CD4-positive, alpha-beta memory T cell (primary cell): ENCODE results near the gene DENND11. TPM values are rescaled to one million over a fixed set of nuclear protein-coding genes. Genes with fewer than 3 reads are reported as not detected.
"Not testable (repeated sequence)": the region's sequence is repeated elsewhere in the genome, so short reads cannot be mapped to it uniquely, and the experiment has no call there.

ENCODE experiments used
- CTCF ChIA-PET: fragments of 350-600 bp; sonication (Branson Sonifier 250); formaldehyde crosslinking; loops from one replicate; lab custom pipeline; 2021; ENCODE audit warnings: inconsistent platforms; ENCODE audit not compliant: partially characterized antibody; lab: Charles Lee
- POLR2A ChIA-PET: fragments of 350-600 bp; sonication (Branson Sonifier 250); formaldehyde crosslinking; loops from one replicate; lab custom pipeline; 2021; ENCODE audit not compliant: partially characterized antibody; lab: Charles Lee
- DNase-seq, 5 donors: peaks; one replicate each; pipeline versions ENCODE4 v3.0.0 to v3.0.0-alpha.2; 2020 to 2022; ENCODE audit warnings: mixed read lengths in 1 of 5
- H3K27ac ChIP-seq: one replicate; pipeline ENCODE4 v1.7.0; 2013; ENCODE audit warnings: low read depth, low read length
- H3K27me3 ChIP-seq: 2 replicates; pipeline ENCODE4 v1.7.0; 2013; ENCODE audit warnings: mild to moderate bottlenecking, low read length, moderate library complexity; ENCODE audit not compliant: insufficient read depth
- H3K36me3 ChIP-seq: 2 replicates; pipeline ENCODE4 v1.7.0; 2013; ENCODE audit warnings: mild to moderate bottlenecking, low read length, moderate library complexity; ENCODE audit not compliant: insufficient read depth
- H3K4me1 ChIP-seq: 2 replicates; pipeline ENCODE4 v1.7.0; 2013; ENCODE audit warnings: mild to moderate bottlenecking, low read length, moderate library complexity; ENCODE audit not compliant: insufficient read depth
- H3K4me3 ChIP-seq, 2 donors: one replicate each; pipeline ENCODE4 v1.7.0; 2013; ENCODE audit warnings: low read length in 2 of 2, mild to moderate bottlenecking in 1 of 2
- H3K9me3 ChIP-seq, 2 donors: one replicate each; pipeline ENCODE4 v1.7.0; 2013; ENCODE audit warnings: low read length in 2 of 2, control low read depth in 1 of 2; ENCODE audit not compliant: control insufficient read depth in 1 of 2
- H3K27ac Mint-ChIP-seq, 7 donors: one replicate each; pipeline ENCODE4 v1.8.0; 2020 to 2021; ENCODE audit warnings: mixed read lengths in 7 of 7, mild to moderate bottlenecking in 6 of 7, inconsistent platforms in 3 of 7, moderate library complexity in 3 of 7
- H3K27me3 Mint-ChIP-seq, 2 donors: one replicate each; pipeline ENCODE4 v1.8.0; 2020 to 2021; ENCODE audit warnings: mixed read lengths in 2 of 2
- H3K36me3 Mint-ChIP-seq, 2 donors: one replicate each; pipeline ENCODE4 v1.8.0; 2020 to 2021; ENCODE audit warnings: mixed read lengths in 2 of 2, inconsistent platforms in 1 of 2, mild to moderate bottlenecking in 1 of 2
- H3K4me1 Mint-ChIP-seq, 4 donors: one replicate each; pipeline ENCODE4 v1.8.0; 2020 to 2021; ENCODE audit warnings: mixed read lengths in 4 of 4, mild to moderate bottlenecking in 1 of 4
- H3K4me3 Mint-ChIP-seq, 8 donors: one replicate each; pipeline ENCODE4 v1.8.0; 2020 to 2021; ENCODE audit warnings: mixed read lengths in 8 of 8, mild to moderate bottlenecking in 7 of 8, moderate library complexity in 6 of 8, inconsistent platforms in 3 of 8
- H3K9me3 Mint-ChIP-seq, 8 donors: one replicate each; pipeline ENCODE4 v1.8.0; 2020 to 2021; ENCODE audit warnings: mixed read lengths in 8 of 8, mild to moderate bottlenecking in 5 of 8, inconsistent platforms in 3 of 8, moderate library complexity in 1 of 8
- intact Hi-C: fragments of 100-400 bp; cut with micrococcal nuclease; formaldehyde crosslinking; loops from one replicate; pipeline ENCODE4 v1.15.1; 2023
- polyA plus RNA-seq, 2 donors: library from polyadenylated mRNA; unstranded; fragments of 300-500 nt; fragmentation: Illumina TruSeq; gene quantifications; one replicate each; pipeline ENCODE4 v1.2.3, GENCODE V29; 2021
- total RNA-seq, 2 experiments: library from RNA; stranded (reverse); gene quantifications; one replicate each; pipeline ENCODE4 v1.2.3, GENCODE V29; 2021

Gene DENND11
- total and polyA plus RNA-seq, 4 experiments from 2014 or later, result 5.0 to 62.9 (median 38.7) TPM

DNA sequence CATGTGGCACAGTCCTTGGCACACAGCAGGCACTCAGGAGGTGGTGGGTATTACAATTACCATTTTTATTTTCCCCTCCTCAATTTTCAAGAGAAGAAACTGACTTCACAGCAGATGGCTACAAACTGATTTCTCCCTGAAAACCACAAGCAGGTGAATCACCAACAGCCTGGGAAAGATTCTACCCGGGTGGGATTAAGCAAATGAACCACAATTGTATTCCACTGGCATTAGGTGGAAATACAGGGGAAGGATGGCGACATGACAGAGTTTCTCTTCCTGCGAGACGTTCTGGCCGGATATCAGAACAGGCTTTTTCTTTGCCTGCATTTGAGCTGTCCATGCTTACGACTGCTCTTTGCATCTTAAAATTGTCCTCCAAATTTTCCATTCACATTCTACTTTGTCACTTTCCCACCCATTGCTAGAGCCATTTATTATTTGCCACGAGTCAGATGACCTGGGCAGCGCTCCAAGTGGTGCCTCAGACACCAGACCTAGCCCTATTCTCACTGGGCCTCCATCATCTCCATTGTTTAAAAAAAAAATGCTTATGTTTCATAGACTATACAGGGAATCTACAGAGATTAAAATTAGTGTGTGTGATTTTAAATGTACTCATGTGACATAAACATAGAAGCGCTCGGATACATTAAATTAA is 4.6 kb downstream of the DENND11 start:
- POLR2A ChIA-PET, result no interaction called here
- H3K27ac Mint-ChIP-seq, result no peak overlapping the region
- intact Hi-C loops, result no loop called here

GRCh38 chr7:141696348-141696747 is 5.6 kb downstream of the DENND11 start:
- no peaks in the 10 kb centered on the region for H3K36me3 ChIP-seq
- H3K27ac ChIP-seq, result no peak overlapping the region
- Mint-ChIP-seq H3K9me3 (peaks cover 0 to 2% (median 0%) of the 10 kb centered on the region in 8 donors), H3K27me3 (no peaks in the 10 kb centered on the region), H3K36me3 (peaks cover 9 to 19% of the 10 kb centered on the region in 2 donors), H3K27ac (peak overlapping the region in 3 of 7 donors; percentile 22 to 57 (median 30)), H3K4me1 (peaks cover 63 to 78% (median 71%) of the 10 kb centered on the region in 4 donors), H3K4me3 (no peak overlapping the region)
- intact Hi-C loops, result no loop called here
- ChIA-PET POLR2A (interaction anchor here (1.4 kb wide), 1 partner anchor 42 kb away, joined by 9 read pairs; the partner anchor contains the start of gene SSBP1), CTCF (no interaction called here)
- H3K9me3 ChIP-seq, result no peaks in the 10 kb centered on the region
- peaks cover 41% of the 10 kb centered on the region for H3K4me1 ChIP-seq
- no peaks in the 10 kb centered on the region for H3K27me3 ChIP-seq
- DNase-seq, result no peak
- no peak overlapping the region for H3K4me3 ChIP-seq

More for the DNA sequence above, 4.6 kb downstream of the DENND11 start:
- no peaks in the 10 kb centered on the region for H3K36me3 ChIP-seq
- peaks cover 9 to 19% of the 10 kb centered on the region in 2 donors for H3K36me3 Mint-ChIP-seq
- no peaks in the 10 kb centered on the region for H3K9me3 ChIP-seq
- no peaks in the 10 kb centered on the region for H3K27me3 Mint-ChIP-seq
- no peak overlapping the region for H3K4me3 Mint-ChIP-seq
- no peak for DNase-seq
- no peak overlapping the region for H3K27ac ChIP-seq
- H3K4me3 ChIP-seq, result no peak overlapping the region
- peaks cover 0 to 2% (median 0%) of the 10 kb centered on the region in 8 donors for H3K9me3 Mint-ChIP-seq
- no peaks in the 10 kb centered on the region for H3K27me3 ChIP-seq
- H3K4me1 Mint-ChIP-seq, result peaks cover 59 to 79% (median 68%) of the 10 kb centered on the region in 4 donors
- H3K4me1 ChIP-seq, result peaks cover 41% of the 10 kb centered on the region
- CTCF ChIA-PET, result interaction anchor here (6.5 kb wide), 1 partner anchor 38 kb away, joined by 67 read pairs; the partner anchor contains the start of gene SSBP1

- peaks cover 61 to 75% (median 70%) of the 10 kb centered on the region in 4 donors for H3K4me1 Mint-ChIP-seq
- ChIA-PET POLR2A (interaction anchor here (1.4 kb wide), 1 partner anchor 42 kb away, joined by 9 read pairs; the partner anchor contains the start of gene SSBP1), CTCF (no interaction called here)
- Histone ChIP-seq H3K4me3 (no peak overlapping the region), H3K4me1 (peaks cover 38% of the 10 kb centered on the region), H3K27ac (no peak overlapping the region), H3K36me3 (no peaks in the 10 kb centered on the region), H3K9me3 (no peaks in the 10 kb centered on the region), H3K27me3 (no peaks in the 10 kb centered on the region)
- no peaks in the 10 kb centered on the region for H3K27me3 Mint-ChIP-seq
- peak overlapping the region in 1 of 7 donors; percentile 43 for H3K27ac Mint-ChIP-seq
- H3K4me3 Mint-ChIP-seq, result no peak overlapping the region
- intact Hi-C loops, result no loop called here
- H3K9me3 Mint-ChIP-seq, result peaks cover 0 to 2% (median 0%) of the 10 kb centered on the region in 8 donors
- H3K36me3 Mint-ChIP-seq, result peaks cover 9 to 16% of the 10 kb centered on the region in 2 donors
- no peak for DNase-seq
These were observed 6.1 kb downstream of the DENND11 start for GRCh38 chr7:141695803-141696289.

DNA sequence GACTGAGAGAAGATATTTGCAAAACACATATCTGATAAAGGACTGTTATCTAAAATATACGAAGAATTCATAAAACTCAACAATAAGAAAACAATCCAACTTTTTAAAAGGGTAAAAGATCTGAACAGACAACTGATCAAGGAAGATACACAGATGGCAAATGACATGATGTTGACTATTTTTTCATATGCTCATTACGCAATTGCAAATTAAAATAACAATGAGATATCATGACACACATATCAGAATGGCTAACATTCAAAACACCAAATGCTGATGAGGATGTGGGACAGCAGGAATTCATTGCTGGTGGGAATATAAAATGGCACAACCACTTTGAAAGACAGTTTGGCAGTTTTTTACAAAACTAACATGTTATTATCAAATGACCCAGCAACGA is 8.9 kb downstream of the DENND11 start:
- no peaks in the 10 kb centered on the region for H3K36me3 ChIP-seq
- H3K27me3 Mint-ChIP-seq, result no peaks in the 10 kb centered on the region
- no peak overlapping the region for H3K27ac ChIP-seq
- CTCF ChIA-PET, result no interaction called here
- POLR2A ChIA-PET, result no interaction called here
- H3K9me3 ChIP-seq, result no peaks in the 10 kb centered on the region
- H3K4me3 Mint-ChIP-seq, result no peak overlapping the region
- intact Hi-C loops, result no loop called here
- H3K27ac Mint-ChIP-seq, result no peak overlapping the region
- H3K4me1 Mint-ChIP-seq, result peaks cover 42 to 62% (median 51%) of the 10 kb centered on the region in 4 donors
- no peaks in the 10 kb centered on the region for H3K27me3 ChIP-seq
- no peak for DNase-seq
- H3K36me3 Mint-ChIP-seq, result peaks cover 14 to 16% of the 10 kb centered on the region in 2 donors
- H3K4me1 ChIP-seq, result peaks cover 12% of the 10 kb centered on the region
- H3K9me3 Mint-ChIP-seq, result no peaks in the 10 kb centered on the region
- no peak overlapping the region for H3K4me3 ChIP-seq

DNA sequence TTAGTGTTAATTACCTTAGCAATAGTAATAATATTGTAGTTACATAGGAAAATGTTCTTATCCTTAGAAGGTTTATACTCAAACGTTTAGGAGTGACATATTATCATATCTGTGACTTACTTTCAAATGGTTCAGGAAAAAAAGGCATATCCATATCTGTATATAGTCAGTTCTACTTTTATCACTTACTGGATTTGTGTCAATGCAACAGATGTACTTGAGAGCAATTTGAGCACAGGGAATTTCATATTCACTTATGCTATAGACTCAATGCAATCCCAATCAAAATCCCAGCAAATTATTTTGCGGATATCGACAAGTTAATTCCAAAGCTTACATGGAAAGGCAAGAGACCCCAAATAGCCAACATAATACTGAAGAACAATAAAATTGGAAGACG is 10.0 kb downstream of the DENND11 start:
- intact Hi-C loops, result no loop called here

DNA sequence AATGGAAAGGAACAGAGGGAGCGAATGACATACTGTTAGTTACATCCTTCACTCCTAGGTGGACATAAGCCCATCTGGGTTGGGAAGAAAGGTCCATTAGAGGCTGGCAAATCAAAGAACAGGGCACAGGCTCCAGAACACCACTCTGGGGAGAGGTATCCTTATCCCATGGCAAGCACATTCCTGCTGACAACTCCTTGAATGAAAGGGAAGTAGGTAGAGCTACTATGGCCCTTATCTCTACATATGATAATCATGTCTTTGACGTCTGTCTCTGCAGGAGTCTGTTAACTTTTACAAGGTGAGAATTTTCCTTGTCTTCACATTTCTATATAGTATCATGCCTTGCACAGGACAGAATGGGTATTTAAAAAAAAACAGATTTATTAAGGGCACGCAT is 10.4 kb downstream of the DENND11 start:
- no peaks in the 10 kb centered on the region for H3K36me3 ChIP-seq
- peaks cover 32 to 51% (median 42%) of the 10 kb centered on the region in 4 donors for H3K4me1 Mint-ChIP-seq

More for the DNA sequence above, 10.0 kb downstream of the DENND11 start:
- peaks cover 34 to 54% (median 44%) of the 10 kb centered on the region in 4 donors for H3K4me1 Mint-ChIP-seq
- Histone ChIP-seq H3K4me3 (no peak overlapping the region), H3K27me3 (no peaks in the 10 kb centered on the region), H3K9me3 (no peaks in the 10 kb centered on the region), H3K36me3 (no peaks in the 10 kb centered on the region), H3K27ac (no peak overlapping the region), H3K4me1 (peaks cover 4% of the 10 kb centered on the region)
- peaks cover 12 to 18% of the 10 kb centered on the region in 2 donors for H3K36me3 Mint-ChIP-seq
- ChIA-PET CTCF (no interaction called here), POLR2A (no interaction called here)
- H3K27me3 Mint-ChIP-seq, result no peaks in the 10 kb centered on the region
- DNase-seq, result no peak
- H3K27ac Mint-ChIP-seq, result no peak overlapping the region
- H3K9me3 Mint-ChIP-seq, result no peaks in the 10 kb centered on the region
- H3K4me3 Mint-ChIP-seq, result no peak overlapping the region

DNA sequence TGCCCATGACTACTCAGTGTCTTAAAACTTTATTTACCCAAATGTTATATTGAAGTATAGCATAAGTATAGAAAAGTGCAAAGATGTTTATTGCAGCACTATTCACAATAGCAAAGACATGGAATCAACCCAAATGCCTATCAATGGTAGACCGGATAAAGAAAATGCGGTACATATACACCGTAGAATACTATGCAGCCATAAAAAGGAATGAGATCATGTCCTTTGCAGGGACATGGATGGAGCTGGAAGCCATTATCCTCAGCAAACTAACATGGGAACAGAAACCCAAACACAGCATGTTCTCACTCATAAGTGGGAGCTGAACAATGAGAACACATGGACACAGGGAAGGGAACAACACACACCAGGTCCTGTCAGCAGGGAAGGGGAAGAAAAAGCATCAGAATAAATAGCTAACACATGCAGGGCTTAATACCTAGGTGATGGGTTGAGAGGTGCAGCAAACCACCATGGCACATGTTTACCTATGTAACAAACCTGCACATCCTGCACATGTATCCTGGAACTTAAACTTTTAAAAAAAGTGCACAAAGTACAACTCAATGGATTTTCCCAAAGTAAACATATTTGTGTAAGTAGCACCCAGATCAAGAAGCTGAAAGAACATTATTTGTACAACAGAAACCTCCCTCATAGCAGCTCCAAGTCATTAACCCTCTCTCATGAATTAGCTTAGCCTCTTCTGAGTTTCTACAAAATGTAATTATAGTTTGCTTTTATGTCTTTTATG is 12.7 kb downstream of the DENND11 start:
- intact Hi-C loops, H3K4me3 Mint-ChIP-seq, H3K27ac ChIP-seq, H3K27me3 ChIP-seq, H3K9me3 ChIP-seq, H3K4me3 ChIP-seq, H3K9me3 Mint-ChIP-seq, H3K27me3 Mint-ChIP-seq, H3K4me1 ChIP-seq, DNase-seq: not testable (repeated sequence)
- Mint-ChIP-seq H3K4me1 (peaks cover 18 to 34% (median 25%) of the 10 kb centered on the region in 4 donors), H3K36me3 (peaks cover 26 to 32% of the 10 kb centered on the region in 2 donors), H3K27ac (peak overlapping the region in 2 of 7 donors; percentile 63 to 71)
- peaks cover 14% of the 10 kb centered on the region for H3K36me3 ChIP-seq
- CTCF ChIA-PET, result interaction anchor here (1.0 to 2.1 kb wide), 2 partner anchors 34 to 35 kb away, joined by 3 to 5 read pairs; no protein-coding TSS in a partner anchor
- POLR2A ChIA-PET, result interaction anchor here (1.3 to 1.5 kb wide), 2 partner anchors 12 kb away, joined by 4 to 8 read pairs; partner anchors contain the start of gene DENND11

More for the DNA sequence above, 10.4 kb downstream of the DENND11 start:
- Mint-ChIP-seq H3K36me3 (peaks cover 14 to 20% of the 10 kb centered on the region in 2 donors), H3K4me3 (no peak overlapping the region), H3K27me3 (no peaks in the 10 kb centered on the region), H3K9me3 (no peaks in the 10 kb centered on the region), H3K27ac (no peak overlapping the region)
- CTCF ChIA-PET, result interaction anchor here (2.1 kb wide), 1 partner anchor 37 kb away, joined by 5 read pairs; no protein-coding TSS in a partner anchor
- Histone ChIP-seq H3K9me3 (no peaks in the 10 kb centered on the region), H3K27ac (no peak overlapping the region), H3K4me1 (peaks cover under 1% of the 10 kb centered on the region), H3K4me3 (no peak overlapping the region), H3K27me3 (no peaks in the 10 kb centered on the region)
- POLR2A ChIA-PET, result no interaction called here
- intact Hi-C loops, result no loop called here
- no peak for DNase-seq
